ENCODE measurements around the gene FIBCD1. TPM values are rescaled to one million over a fixed set of nuclear protein-coding genes. Genes with fewer than 3 reads are reported as not detected.

FIBCD1 gene
- total and polyA plus RNA-seq, 2 experiments from 2014 or later, result 4.4 to 5.6 TPM

GRCh38 chr9:130961511-130962300, 22.7 kb upstream of the FIBCD1 start:
- no peak for ATAC-seq
- peaks cover 8% of the 10 kb centered on the region for H3K27me3 Mint-ChIP-seq (ENCODE audit: insufficient read depth, low read depth, poor library complexity)

More at GRCh38 chr9:130961511-130962300, 22.7 kb upstream of the FIBCD1 start:
- Histone ChIP-seq H3K4me1 (ENCODE audit: insufficient read depth) (no peaks in the 10 kb centered on the region), H3K79me2 (replicated peaks; ENCODE audit: insufficient read depth) (no peaks in the 10 kb centered on the region), H3K4me2 (no peak overlapping the region), H4K20me1 (replicated peaks; ENCODE audit: insufficient read depth) (no peaks in the 10 kb centered on the region), H3K27ac (ENCODE audit: low read depth) (no peak overlapping the region), H3K27me3 (ENCODE audit: insufficient read depth) (no peaks in the 10 kb centered on the region), H3K36me3 (ENCODE audit: insufficient read depth) (no peaks in the 10 kb centered on the region), H2AFZ (no peak overlapping the region), H3K4me3 (no peak overlapping the region), H3F3A (replicated peaks; ENCODE audit: low read depth) (no peaks in the 10 kb centered on the region), H3K9me2 (ENCODE audit: insufficient read depth) (no peaks in the 10 kb centered on the region; the same call in 1 of the 2 replicates)
- Mint-ChIP-seq H3K27ac (no peak overlapping the region), H3K36me3 (ENCODE audit: low read depth) (peaks cover 5% of the 10 kb centered on the region), H3K4me3 (no peak overlapping the region), H3K9me3 (peaks cover 26% of the 10 kb centered on the region), H3K4me1 (no peaks in the 10 kb centered on the region)
- TF ChIP-seq CTCF (conservative IDR thresholded peaks at IDR 0.05; ENCODE audit: low read depth in 2 of 2) (no peak), CREB1 (CRISPR knock-in tag; IDR thresholded peaks at IDR 0.05; ENCODE audit: low read depth) (no peak), EZH2 (IDR thresholded peaks at IDR 0.05; ENCODE audit: low read depth, unreplicated experiment) (no peak), ZNF331 (CRISPR knock-in tag; IDR thresholded peaks at IDR 0.05; ENCODE audit: low read depth) (no peak), STAT1 (IDR thresholded peaks at IDR 0.05; ENCODE audit: unreplicated experiment) (no peak), ZNF114 (CRISPR knock-in tag; IDR thresholded peaks at IDR 0.05) (no peak), EZH2phosphoT487 (IDR thresholded peaks at IDR 0.05; ENCODE audit: unreplicated experiment) (no peak), ETS1 (IDR thresholded peaks at IDR 0.05) (no peak), POLR2AphosphoS5 (IDR thresholded peaks at IDR 0.05; ENCODE audit: low read depth) (no peak), REST (IDR thresholded peaks at IDR 0.05; ENCODE audit: unreplicated experiment) (no peak), NANOG (IDR thresholded peaks at IDR 0.05; ENCODE audit: borderline replicate concordance) (no peak), JUNB (IDR thresholded peaks at IDR 0.05; ENCODE audit: unreplicated experiment) (no peak), ZNF462 (CRISPR knock-in tag; IDR thresholded peaks at IDR 0.05) (no peak)
- DNase-seq (ENCODE audit: low spot score), result no peak

Data from GM23338 (cell line).